Measurements from ENCODE around the gene DTNBP1.
A peak's percentile ranks its signal among the peaks of the same experiment; 100 is the strongest.

DTNBP1 gene

GRCh38 chr6:15475872-15476271, 187.0 kb downstream of the DTNBP1 start:
- DNase-seq = no peak
- Mint-ChIP-seq H3K9me3 (no peaks in the 10 kb centered on the region), H3K27ac (peak overlapping the region; percentile 51), H3K27me3 (no peaks in the 10 kb centered on the region), H3K4me3 (no peak overlapping the region), H3K4me1 (ENCODE audit: low read depth) (peaks cover 64% of the 10 kb centered on the region), H3K36me3 (ENCODE audit: low read depth) (peaks cover 83% of the 10 kb centered on the region)

GRCh38 chr6:15475261-15475660, 187.6 kb downstream of the DTNBP1 start:
- Mint-ChIP-seq H3K27ac (peak overlapping the region; percentile 51), H3K4me1 (ENCODE audit: low read depth) (peaks cover 59% of the 10 kb centered on the region), H3K4me3 (no peak overlapping the region), H3K9me3 (no peaks in the 10 kb centered on the region), H3K27me3 (no peaks in the 10 kb centered on the region), H3K36me3 (ENCODE audit: low read depth) (peaks cover 81% of the 10 kb centered on the region)
- DNase-seq = no peak

GRCh38 chr6:15474196-15474595, 188.6 kb downstream of the DTNBP1 start:
- Mint-ChIP-seq H3K9me3 (no peaks in the 10 kb centered on the region), H3K27ac (peak overlapping the region; percentile 35), H3K4me1 (ENCODE audit: low read depth) (peaks cover 49% of the 10 kb centered on the region), H3K4me3 (no peak overlapping the region), H3K27me3 (no peaks in the 10 kb centered on the region), H3K36me3 (ENCODE audit: low read depth) (peaks cover 70% of the 10 kb centered on the region)
- DNase-seq = no peak

GRCh38 chr6:15473741-15474161, 189.1 kb downstream of the DTNBP1 start:
- peaks cover 70% of the 10 kb centered on the region for H3K36me3 Mint-ChIP-seq (ENCODE audit: low read depth)
- no peak overlapping the region for H3K4me3 Mint-ChIP-seq
- H3K27me3 Mint-ChIP-seq = no peaks in the 10 kb centered on the region
- no peak for DNase-seq
- no peaks in the 10 kb centered on the region for H3K9me3 Mint-ChIP-seq
- H3K27ac Mint-ChIP-seq = no peak overlapping the region
- H3K4me1 Mint-ChIP-seq (ENCODE audit: low read depth) = peaks cover 45% of the 10 kb centered on the region

- Mint-ChIP-seq H3K27me3 (no peaks in the 10 kb centered on the region), H3K36me3 (ENCODE audit: low read depth) (peaks cover 72% of the 10 kb centered on the region), H3K4me1 (ENCODE audit: low read depth) (peaks cover 41% of the 10 kb centered on the region), H3K4me3 (no peak overlapping the region), H3K27ac (no peak overlapping the region), H3K9me3 (no peaks in the 10 kb centered on the region)
- DNase-seq = no peak
Observed at GRCh38 chr6:15473174-15473573, 189.7 kb downstream of the DTNBP1 start.

Data from activated T-cell treated with anti-CD3 and anti-CD28 coated beads, Interleukin-2, amount 50 U/mL, for 24 hours (primary cell).